Left forelimb (tissue), 1 donor: ENCODE measurements around the gene CAMSAP2.

Experiments
- DNase-seq: peaks from one replicate; pipeline ENCODE4 v3.0.0-alpha.2; 2018; ENCODE audit warnings: low spot score

CAMSAP2 gene

GRCh38 chr1:200885623-200886402, 147.1 kb downstream of the CAMSAP2 start:
- no peak for DNase-seq

GRCh38 chr1:200886594-200886993, 147.9 kb downstream of the CAMSAP2 start:
- no peak for DNase-seq

GRCh38 chr1:200887036-200887435, 148.3 kb downstream of the CAMSAP2 start:
- DNase-seq: no peak

GRCh38 chr1:200887772-200888348, 149.2 kb downstream of the CAMSAP2 start:
- DNase-seq: no peak

- no peak for DNase-seq
Measured at GRCh38 chr1:200888349-200888838, 149.7 kb downstream of the CAMSAP2 start.

- DNase-seq: no peak
Measured at GRCh38 chr1:200889571-200889970, 150.9 kb downstream of the CAMSAP2 start.

GRCh38 chr1:200890027-200890426, 151.3 kb downstream of the CAMSAP2 start:
- no peak for DNase-seq

- peak; percentile 71 for DNase-seq
Measured at GRCh38 chr1:200890818-200891773, 152.4 kb downstream of the CAMSAP2 start.

GRCh38 chr1:200891774-200892157, 153.1 kb downstream of the CAMSAP2 start:
- peak; percentile 57 for DNase-seq

- DNase-seq: peak; percentile 28
Measured at GRCh38 chr1:200892546-200892945, 153.9 kb downstream of the CAMSAP2 start.

GRCh38 chr1:200892958-200893357, 154.3 kb downstream of the CAMSAP2 start:
- DNase-seq: no peak

GRCh38 chr1:200893411-200893901, 154.8 kb downstream of the CAMSAP2 start:
- DNase-seq: no peak

- DNase-seq: no peak
Measured at GRCh38 chr1:200894712-200895442, 156.2 kb downstream of the CAMSAP2 start, which contains the start of gene INAVA. Gene INAVA (plus strand): TSS chr1:200894900. CDS start chr1:200898401, 3,501 bp downstream.

GRCh38 chr1:200895443-200895789, 156.7 kb downstream of the CAMSAP2 start:
- no peak for DNase-seq

- DNase-seq: no peak
Measured at GRCh38 chr1:200895801-200896530, 157.3 kb downstream of the CAMSAP2 start.

- no peak for DNase-seq
Measured at GRCh38 chr1:200896531-200897196, 158.0 kb downstream of the CAMSAP2 start.

- DNase-seq: no peak
Measured at GRCh38 chr1:200897259-200897658, 158.6 kb downstream of the CAMSAP2 start.

- DNase-seq: no peak
Measured at GRCh38 chr1:200899015-200899386, 160.3 kb downstream of the CAMSAP2 start.

- no peak for DNase-seq
Measured at GRCh38 chr1:200899451-200899915, 160.8 kb downstream of the CAMSAP2 start.
